Measurements from ENCODE around the gene OR7A17. TPM values are rescaled to one million over a fixed set of nuclear protein-coding genes. Genes with fewer than 3 reads are reported as not detected.

Gene OR7A17
- total RNA-seq, 6 donors from 2014 or later: not detected

- TF ChIP-seq, protein P1, sequence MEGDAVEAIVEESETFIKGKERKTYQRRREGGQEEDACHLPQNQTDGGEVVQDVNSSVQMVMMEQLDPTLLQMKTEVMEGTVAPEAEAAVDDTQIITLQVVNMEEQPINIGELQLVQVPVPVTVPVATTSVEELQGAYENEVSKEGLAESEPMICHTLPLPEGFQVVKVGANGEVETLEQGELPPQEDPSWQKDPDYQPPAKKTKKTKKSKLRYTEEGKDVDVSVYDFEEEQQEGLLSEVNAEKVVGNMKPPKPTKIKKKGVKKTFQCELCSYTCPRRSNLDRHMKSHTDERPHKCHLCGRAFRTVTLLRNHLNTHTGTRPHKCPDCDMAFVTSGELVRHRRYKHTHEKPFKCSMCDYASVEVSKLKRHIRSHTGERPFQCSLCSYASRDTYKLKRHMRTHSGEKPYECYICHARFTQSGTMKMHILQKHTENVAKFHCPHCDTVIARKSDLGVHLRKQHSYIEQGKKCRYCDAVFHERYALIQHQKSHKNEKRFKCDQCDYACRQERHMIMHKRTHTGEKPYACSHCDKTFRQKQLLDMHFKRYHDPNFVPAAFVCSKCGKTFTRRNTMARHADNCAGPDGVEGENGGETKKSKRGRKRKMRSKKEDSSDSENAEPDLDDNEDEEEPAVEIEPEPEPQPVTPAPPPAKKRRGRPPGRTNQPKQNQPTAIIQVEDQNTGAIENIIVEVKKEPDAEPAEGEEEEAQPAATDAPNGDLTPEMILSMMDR (IDR thresholded peaks at IDR 0.05): no peak
- TF ChIP-seq POLR2AphosphoS5 (IDR thresholded peaks at IDR 0.05) (no peak), EP300 (IDR thresholded peaks at IDR 0.05) (no peak), POLR2A (IDR thresholded peaks at IDR 0.05) (no peak)
These were observed 48.5 kb downstream of the OR7A17 start for GRCh38 chr19:14837391-14837790.

GRCh38 chr19:14835011-14835410 is 50.9 kb downstream of the OR7A17 start, which contains the start of the genes OR7A5 and OR7C1:
OR7A5 (minus strand) TSS chr19:14835185; CDS start chr19:14828241, 6,944 bp downstream.
OR7C1 (minus strand) TSS chr19:14835185; CDS start chr19:14800136, 35,049 bp downstream.
- Histone ChIP-seq H3K36me3 (no peaks in the 10 kb centered on the region), H3K4me3 (no peak within 1 kb of the TSS), H3K4me1 (no peaks in the 10 kb centered on the region), H3K9me3 (no peaks in the 10 kb centered on the region), H3K27me3 (no peaks in the 10 kb centered on the region), H3K27ac (no peak within 1 kb of the TSS)
- WGBS, 2 donors: 19 to 29% methylated on average over 1 of the region's 1 CpG
- ATAC-seq (ENCODE audit: low FRiP score in 2 of 2) (no peak), DNase-seq (no peak)
- TF ChIP-seq, protein P1 (IDR thresholded peaks at IDR 0.05): no peak
- TF ChIP-seq POLR2A (IDR thresholded peaks at IDR 0.05) (no peak), EP300 (IDR thresholded peaks at IDR 0.05) (no peak), POLR2AphosphoS5 (IDR thresholded peaks at IDR 0.05) (no peak)

More at GRCh38 chr19:14837391-14837790, 48.5 kb downstream of the OR7A17 start:
- DNase-seq (no peak), ATAC-seq (ENCODE audit: low FRiP score in 2 of 2) (no peak)
- Histone ChIP-seq H3K27me3 (no peaks in the 10 kb centered on the region), H3K9me3 (no peaks in the 10 kb centered on the region), H3K36me3 (no peaks in the 10 kb centered on the region), H3K4me1 (no peaks in the 10 kb centered on the region), H3K27ac (no peak overlapping the region), H3K4me3 (no peak overlapping the region)
- WGBS, 2 donors: 76 to 79% methylated on average over 4 of the region's 4 CpGs

GRCh38 chr19:14830702-14831101 is 55.2 kb downstream of the OR7A17 start:
- H3K9me3 ChIP-seq: no peaks in the 10 kb centered on the region
- DNase-seq (no peak), ATAC-seq (ENCODE audit: low FRiP score in 2 of 2) (no peak)
- TF ChIP-seq POLR2AphosphoS5 (IDR thresholded peaks at IDR 0.05) (no peak), POLR2A (IDR thresholded peaks at IDR 0.05) (no peak), EP300 (IDR thresholded peaks at IDR 0.05) (no peak)
- TF ChIP-seq, protein P1 (IDR thresholded peaks at IDR 0.05): no peak
- no peaks in the 10 kb centered on the region for H3K36me3 ChIP-seq
- no peaks in the 10 kb centered on the region for H3K27me3 ChIP-seq
- H3K4me1 ChIP-seq: no peaks in the 10 kb centered on the region
- no peak overlapping the region for H3K4me3 ChIP-seq
- H3K27ac ChIP-seq: no peak overlapping the region
- WGBS, 2 donors: 69 to 72% methylated on average over 4 of the region's 4 CpGs

Small RNAs within 50 kb of the gene (small RNA-seq; reads per million reads assigned to genes)
- gene OR7A18P: 0 reads per million in 4 donors

Other genes starting within 250 kb of the OR7A17 start
- 1 to 10 TPM in 4 of 6 donors, under 1 TPM in 1, not detected in 1; 0.76 to 9.6 (median 2.4) TPM for gene ADGRE3, start 211.3 kb downstream of the OR7A17 start, total RNA-seq
- 10 to 100 TPM; 16.1 to 35.6 (median 20.0) TPM for gene ZNF333, start 196.1 kb downstream of the OR7A17 start, total RNA-seq
- gene ADGRE2, start 107.6 kb downstream of the OR7A17 start, total RNA-seq: 10 to 100 TPM; 12.3 to 24.1 (median 18.1) TPM
- gene OR7A5, start 50.9 kb downstream of the OR7A17 start, total RNA-seq: not detected
- not detected for gene OR7C1, start 50.9 kb downstream of the OR7A17 start, total RNA-seq
- not detected for gene OR7A10, start 37.2 kb downstream of the OR7A17 start, total RNA-seq
- gene OR7C2, start 55.4 kb upstream of the OR7A17 start, total RNA-seq: not detected
- not detected for gene SLC1A6, start 93.7 kb upstream of the OR7A17 start, total RNA-seq
- gene CASP14, start 163.3 kb upstream of the OR7A17 start, total RNA-seq: not detected
- not detected for gene OR1I1, start 196.1 kb upstream of the OR7A17 start, total RNA-seq
- 10 to 100 TPM in 5 of 6 donors, 1 to 10 TPM in 1; 7.0 to 28.4 (median 14.2) TPM for gene SYDE1, start 221.3 kb upstream of the OR7A17 start, total RNA-seq